NCI-H345 treated with DMSO at 0.1 percent for 48 hours (cell line): ENCODE data around the gene ST6GALNAC3.

Experiments
- DNase-seq: peaks from one replicate; lab custom pipeline; 2025; ENCODE audit not compliant: unreplicated experiment; lab: John Stamatoyannopoulos, UW

Gene ST6GALNAC3

DNA sequence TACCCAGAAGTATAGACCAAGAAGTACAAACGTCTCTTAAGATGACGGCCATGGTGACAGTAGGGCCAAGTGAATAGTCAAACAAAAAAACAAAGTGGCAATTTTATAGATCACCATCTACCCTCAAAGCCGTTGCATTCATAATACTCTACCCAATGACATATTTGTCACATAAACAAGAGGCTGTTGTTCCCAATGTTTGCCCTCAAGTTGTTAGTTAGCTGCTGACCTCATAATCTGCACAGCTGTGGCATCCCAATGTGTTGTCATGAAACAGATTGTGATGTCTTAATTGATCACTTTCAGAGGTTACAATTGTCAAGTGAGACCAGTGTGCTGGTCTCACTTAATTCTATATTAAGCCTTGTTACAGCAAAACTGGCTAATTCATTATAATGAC lies 333.8 kb downstream of the ST6GALNAC3 start:
- DNase-seq, result no peak

DNA sequence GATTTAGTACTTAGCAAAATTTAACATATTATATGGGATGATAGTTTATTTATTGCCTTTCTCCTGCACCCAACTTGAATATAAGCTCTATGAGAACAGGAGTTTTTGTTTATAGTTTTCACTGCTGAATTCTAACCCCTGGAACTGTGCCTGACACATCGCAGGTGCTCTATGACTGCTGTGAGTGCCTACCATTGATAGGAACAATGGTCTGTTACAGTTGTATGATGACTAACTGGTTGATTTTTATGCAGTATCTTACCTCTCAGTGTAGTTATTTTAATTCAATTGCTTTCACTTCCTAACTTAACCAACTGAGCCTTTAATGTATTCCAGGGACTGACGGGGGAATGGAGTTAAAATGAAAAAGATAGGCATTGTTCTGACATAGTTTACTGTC lies 336.0 kb downstream of the ST6GALNAC3 start:
- DNase-seq, result no peak

GRCh38 chr1:76418531-76418930 lies 344.0 kb downstream of the ST6GALNAC3 start:
- DNase-seq, result no peak

DNA sequence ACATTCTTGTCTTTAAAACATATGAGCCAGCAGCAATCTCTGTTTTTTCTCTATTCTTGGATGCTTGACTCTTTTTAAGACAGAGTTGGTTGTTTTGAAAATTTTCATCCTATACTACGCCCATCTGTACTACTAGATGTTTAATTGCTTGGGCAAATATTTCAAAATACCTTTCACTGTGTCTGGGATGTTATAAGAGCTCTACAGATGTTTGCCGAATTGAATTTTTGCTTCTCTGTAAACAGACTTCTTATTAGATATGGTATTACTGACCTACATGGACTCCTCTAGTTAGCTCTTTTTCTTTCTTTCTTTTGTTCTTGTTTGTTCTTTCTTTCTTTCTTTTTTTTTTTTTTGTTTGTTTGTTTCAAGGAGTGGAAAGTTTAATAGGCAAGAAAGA lies 345.1 kb downstream of the ST6GALNAC3 start:
- no peak for DNase-seq

GRCh38 chr1:76425201-76426145 lies 350.9 kb downstream of the ST6GALNAC3 start:
- DNase-seq, result no peak

DNA sequence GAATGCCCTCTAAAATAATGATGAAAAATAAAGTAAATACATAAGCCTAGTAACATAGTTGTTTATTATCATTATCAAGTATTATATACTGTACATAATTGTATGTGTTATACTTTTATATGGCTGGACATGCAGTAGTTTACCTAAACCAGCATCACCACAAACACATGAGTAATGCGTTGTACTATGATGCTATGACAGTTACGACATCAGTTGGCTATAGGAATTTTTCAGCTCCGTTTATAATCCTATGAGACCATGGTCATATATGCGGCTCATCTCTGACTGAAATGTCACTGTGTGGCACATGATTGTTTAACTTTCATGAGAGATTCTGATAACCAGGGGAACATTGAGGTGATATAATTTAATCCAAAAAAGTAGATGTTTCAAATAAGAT lies 352.1 kb downstream of the ST6GALNAC3 start:
- no peak for DNase-seq

GRCh38 chr1:76428028-76428427 lies 353.5 kb downstream of the ST6GALNAC3 start:
- DNase-seq, result no peak

- no peak for DNase-seq
These were observed 356.0 kb downstream of the ST6GALNAC3 start for GRCh38 chr1:76430531-76430930.

- no peak for DNase-seq
These were observed 359.0 kb downstream of the ST6GALNAC3 start for GRCh38 chr1:76433526-76433925.

- DNase-seq, result no peak
These were observed 368.7 kb downstream of the ST6GALNAC3 start for GRCh38 chr1:76443217-76443616.

- no peak for DNase-seq
These were observed 370.2 kb downstream of the ST6GALNAC3 start for GRCh38 chr1:76444773-76445172.

GRCh38 chr1:76450229-76450628 lies 375.7 kb downstream of the ST6GALNAC3 start:
- no peak for DNase-seq

GRCh38 chr1:76463278-76463677 lies 388.7 kb downstream of the ST6GALNAC3 start:
- DNase-seq, result no peak

- no peak for DNase-seq
These were observed 389.3 kb downstream of the ST6GALNAC3 start for GRCh38 chr1:76463849-76464248.

- no peak for DNase-seq
These were observed 390.5 kb downstream of the ST6GALNAC3 start for GRCh38 chr1:76465030-76465429.

DNA sequence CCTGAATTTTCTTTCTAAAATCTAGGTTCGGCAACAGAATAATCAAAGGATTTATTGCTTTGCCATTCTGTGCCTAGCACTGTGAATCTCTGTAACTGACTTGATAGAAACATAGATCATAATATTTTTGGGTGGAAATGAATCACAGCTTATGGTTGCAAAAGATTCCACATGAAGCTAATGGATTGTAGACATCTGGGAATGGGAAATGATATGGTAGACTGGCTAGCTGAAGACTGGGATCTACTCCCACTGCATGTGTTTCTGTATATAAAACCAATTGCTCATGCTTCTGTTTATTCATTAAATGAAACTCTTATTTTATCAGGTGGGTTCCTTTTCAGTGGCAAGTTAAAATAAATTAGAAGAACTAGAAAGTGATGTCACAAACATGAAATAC lies 395.6 kb downstream of the ST6GALNAC3 start:
- DNase-seq, result no peak

- DNase-seq, result no peak
These were observed 397.0 kb downstream of the ST6GALNAC3 start for GRCh38 chr1:76471536-76471935.

- no peak for DNase-seq
These were observed 399.0 kb downstream of the ST6GALNAC3 start for GRCh38 chr1:76473591-76473990.

DNA sequence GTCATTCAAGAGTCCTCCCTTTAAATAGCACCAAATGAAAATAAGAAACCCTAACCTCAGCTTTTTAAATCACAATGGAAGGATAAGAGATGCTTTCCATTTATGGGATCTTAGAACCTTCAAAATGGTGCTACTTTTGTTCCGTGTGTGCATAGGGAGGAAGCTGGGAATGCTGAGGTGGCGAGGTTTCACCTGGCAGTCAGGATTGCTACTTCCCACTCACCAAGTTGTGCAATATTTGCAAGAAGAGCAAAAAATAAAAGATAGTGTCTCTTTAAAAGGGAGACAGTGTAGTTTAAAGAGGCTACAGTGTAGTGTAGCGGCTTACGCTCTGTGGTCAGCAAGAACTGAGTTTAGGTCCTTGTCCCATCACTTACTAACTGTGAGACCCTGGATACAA lies 400.4 kb downstream of the ST6GALNAC3 start:
- no peak for DNase-seq

- DNase-seq, result no peak
These were observed 402.6 kb downstream of the ST6GALNAC3 start for GRCh38 chr1:76477156-76477555.

GRCh38 chr1:76480827-76481226 lies 406.3 kb downstream of the ST6GALNAC3 start:
- DNase-seq, result no peak

GRCh38 chr1:76481672-76482071 lies 407.1 kb downstream of the ST6GALNAC3 start:
- DNase-seq, result no peak

- DNase-seq, result no peak
These were observed 407.7 kb downstream of the ST6GALNAC3 start for GRCh38 chr1:76482272-76482671.
